Measurements from ENCODE around the gene GJA5.
"Not testable (repeated sequence)": the region's sequence is repeated elsewhere in the genome, so short reads cannot be mapped to it uniquely, and the experiment has no call there.

The GJA5 gene

DNA sequence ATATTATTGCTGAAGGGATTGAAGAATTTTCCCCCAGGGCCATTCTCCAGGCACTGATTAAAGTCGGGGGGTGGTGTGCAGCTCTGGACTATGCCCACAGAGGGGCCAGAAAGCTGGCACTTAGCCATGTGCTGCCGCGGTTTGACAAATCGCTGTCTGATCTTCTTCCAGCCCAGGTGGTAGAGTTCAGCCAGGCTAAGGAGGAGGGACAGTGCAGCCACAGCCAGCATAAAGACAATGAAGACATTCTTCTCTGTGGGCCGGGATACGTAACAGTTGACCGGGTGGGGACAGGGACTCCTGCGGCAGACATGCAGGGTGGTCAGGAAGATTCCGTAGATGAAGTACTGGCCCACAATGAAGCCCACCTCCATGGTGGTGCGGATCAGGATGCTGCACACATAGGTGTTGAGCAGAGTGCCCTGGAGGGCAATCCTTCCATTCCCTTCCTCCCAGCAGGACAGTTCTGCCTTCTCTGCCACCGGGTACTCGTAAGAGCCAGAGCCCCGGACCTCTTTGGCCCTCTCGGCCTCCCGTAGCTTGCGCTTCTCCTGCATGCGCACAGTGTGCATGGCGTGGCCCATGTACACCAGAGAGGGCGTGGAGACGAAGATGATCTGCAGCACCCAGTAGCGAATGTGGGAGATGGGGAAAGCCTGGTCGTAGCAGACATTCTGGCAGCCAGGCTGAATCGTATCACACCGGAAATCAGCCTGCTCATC lies 1.9 kb downstream of the GJA5 start:
- DNase-seq: no peak

DNA sequence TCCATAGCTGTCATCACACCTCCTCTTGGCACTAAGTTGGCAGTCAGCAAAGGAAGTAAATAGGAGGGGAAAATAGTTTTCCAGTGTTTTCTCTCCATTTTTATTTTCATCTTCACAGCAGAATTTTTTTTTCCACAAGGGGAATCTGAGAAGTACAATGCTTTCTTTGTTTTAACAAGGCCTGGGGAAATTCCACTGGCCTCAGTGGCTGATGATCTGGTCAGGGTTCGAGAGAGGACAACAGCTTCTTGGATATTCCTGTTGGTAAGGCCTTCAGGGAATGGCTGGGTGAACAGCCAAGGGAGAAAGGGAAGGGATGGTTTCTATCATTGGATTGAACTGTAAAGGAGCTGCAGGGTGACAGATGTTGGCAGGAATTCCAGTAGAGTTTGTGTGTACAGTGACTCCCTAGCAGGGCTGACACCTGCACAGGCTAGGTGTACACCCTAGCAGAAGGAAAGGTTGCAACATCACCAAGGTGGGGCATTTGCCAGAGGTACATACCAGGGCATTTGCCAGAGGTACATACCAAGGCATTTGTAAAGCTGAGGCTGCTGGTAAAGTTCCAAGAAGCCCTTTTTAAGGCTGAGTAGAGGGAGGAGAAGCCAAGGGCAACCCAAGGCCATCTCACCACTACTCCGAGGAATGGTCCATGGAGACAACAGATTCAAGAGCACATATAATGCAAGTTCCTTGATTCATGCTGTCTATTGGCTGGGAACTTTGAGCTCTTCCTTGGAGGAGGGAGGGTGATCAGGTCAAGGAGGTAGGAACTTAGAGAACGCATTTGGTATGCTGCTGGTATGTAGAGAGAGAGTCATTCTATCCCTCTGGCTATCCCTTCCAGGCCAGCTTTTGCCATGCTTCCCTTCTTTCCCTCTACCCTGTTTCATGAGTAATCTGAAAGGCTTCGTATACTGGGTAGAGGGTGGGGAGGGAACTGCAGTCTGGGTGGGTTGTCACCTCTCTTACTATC lies 3.1 kb downstream of the GJA5 start:
- DNase-seq: no peak

- no peak for DNase-seq
Measured at GRCh38 chr1:147756341-147756740, 4.1 kb downstream of the GJA5 start.

- DNase-seq: no peak
Measured at GRCh38 chr1:147754661-147755060, 5.7 kb downstream of the GJA5 start.

GRCh38 chr1:147753081-147753480 lies 7.3 kb downstream of the GJA5 start:
- DNase-seq: no peak

- no peak for DNase-seq
Measured at GRCh38 chr1:147752511-147752910, 7.9 kb downstream of the GJA5 start.

DNA sequence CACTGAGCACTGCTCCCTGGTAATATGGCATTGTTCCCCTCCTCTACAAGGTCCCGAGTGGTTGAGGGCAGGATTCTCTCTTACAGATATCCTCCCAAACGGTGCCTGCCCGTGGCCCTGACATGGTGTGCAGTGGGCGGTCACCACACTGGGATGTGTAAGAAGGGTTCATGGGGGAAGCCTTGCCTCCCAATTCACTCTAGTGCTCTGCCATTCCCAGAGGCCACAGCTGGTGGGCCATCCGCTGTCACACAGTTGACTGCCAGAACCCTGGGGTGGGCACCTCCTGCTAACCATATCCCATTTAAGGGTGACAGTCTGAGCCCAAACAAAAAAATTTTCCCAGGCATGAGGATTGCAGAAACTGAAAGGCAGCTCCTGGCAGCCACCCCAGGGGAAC lies 9.1 kb downstream of the GJA5 start:
- DNase-seq: no peak

DNA sequence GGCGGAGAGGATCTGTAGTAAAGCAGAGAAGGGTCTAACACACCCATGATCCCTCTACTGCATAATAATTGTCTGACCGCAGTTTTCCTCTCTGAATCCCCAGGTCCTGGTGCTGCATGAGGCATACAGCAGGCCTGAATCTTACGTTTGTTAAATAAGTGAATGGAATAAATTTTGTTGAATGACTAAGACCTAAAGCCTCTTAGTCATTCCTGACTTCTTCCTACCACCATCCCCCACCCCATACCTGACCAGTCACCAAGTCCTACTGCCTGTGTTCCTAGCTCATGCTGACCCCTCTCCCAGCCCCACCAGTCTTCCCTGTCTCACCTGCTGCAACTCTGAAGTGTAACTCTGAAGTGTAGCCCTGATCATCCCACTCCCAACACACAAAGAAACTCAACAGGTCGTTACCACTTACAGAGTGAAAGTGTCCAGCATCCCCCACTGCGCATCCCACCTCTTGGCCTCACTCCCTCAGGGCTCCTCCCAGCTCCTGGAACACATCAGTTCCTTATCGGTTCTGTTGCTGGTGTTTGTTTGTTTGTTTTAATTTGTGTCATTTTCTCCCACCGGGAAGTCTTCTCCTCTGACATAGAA lies 9.7 kb downstream of the GJA5 start:
- no peak for DNase-seq

DNA sequence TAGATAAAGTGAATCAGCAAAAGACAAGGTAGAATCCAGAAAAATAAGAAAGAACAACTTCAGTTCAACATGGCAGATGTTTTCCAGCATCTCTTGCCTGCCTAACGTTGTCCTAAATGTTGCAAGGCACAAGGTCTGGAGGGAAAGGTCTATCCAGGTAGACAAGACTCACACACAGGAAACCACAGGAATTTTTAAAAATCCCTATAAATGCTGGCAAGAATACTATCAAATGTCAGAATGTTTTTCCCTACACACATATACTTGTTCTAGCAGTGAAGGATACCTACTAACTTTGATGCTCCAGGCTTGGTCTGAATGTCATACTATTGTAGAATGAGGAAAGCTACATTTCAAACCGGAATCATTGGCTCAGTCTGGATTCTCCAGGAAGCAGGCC lies 10.6 kb downstream of the GJA5 start:
- no peak for DNase-seq

GRCh38 chr1:147748676-147749350 lies 11.6 kb downstream of the GJA5 start:
- DNase-seq: no peak

GRCh38 chr1:147747966-147748365 lies 12.4 kb downstream of the GJA5 start:
- no peak for DNase-seq

GRCh38 chr1:147745271-147745670 lies 15.1 kb downstream of the GJA5 start:
- DNase-seq: no peak

- no peak for DNase-seq
Measured at GRCh38 chr1:147741065-147741464, 19.3 kb downstream of the GJA5 start.

GRCh38 chr1:147740391-147740790 lies 20.0 kb downstream of the GJA5 start:
- no peak for DNase-seq

- no peak for DNase-seq
Measured at GRCh38 chr1:147738739-147739476, 21.5 kb downstream of the GJA5 start.

- no peak for DNase-seq
Measured at GRCh38 chr1:147738129-147738528, 22.3 kb downstream of the GJA5 start.

GRCh38 chr1:147736883-147737282 lies 23.5 kb downstream of the GJA5 start:
- no peak for DNase-seq

- no peak for DNase-seq
Measured at GRCh38 chr1:147735423-147735822, 25.0 kb downstream of the GJA5 start.

GRCh38 chr1:147734291-147734841 lies 26.0 kb downstream of the GJA5 start:
- not testable (repeated sequence) for DNase-seq

DNA sequence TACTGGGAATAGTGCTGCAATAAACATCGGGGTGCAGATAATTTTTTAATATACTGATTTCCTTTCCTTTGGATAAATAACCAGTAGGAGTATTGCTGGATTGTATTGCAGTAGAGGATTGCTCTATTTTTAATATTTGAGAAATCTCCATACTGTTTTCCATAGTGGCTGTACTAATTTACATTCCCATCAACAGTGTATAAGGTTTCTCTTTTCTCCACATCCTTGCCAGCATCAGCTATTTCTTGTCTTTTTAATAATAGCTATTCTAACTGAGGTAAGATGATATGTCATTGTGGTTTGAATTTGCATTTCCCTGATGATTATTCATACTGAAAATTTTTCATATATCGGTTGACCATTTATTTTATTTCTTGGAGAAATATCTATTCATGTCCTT lies 31.1 kb downstream of the GJA5 start:
- DNase-seq: no peak

GRCh38 chr1:147726168-147726567 lies 34.2 kb downstream of the GJA5 start:
- DNase-seq: no peak

GRCh38 chr1:147725685-147726084 lies 34.7 kb downstream of the GJA5 start:
- DNase-seq: no peak

All from activated CD4-positive, CD25-positive, alpha-beta regulatory T cell treated with anti-CD3 and anti-CD28 coated beads, Interleukin-2, amount 50 U/mL, for 72 hours (primary cell).